ENCODE measurements around the gene DKK1. TPM values are rescaled to one million over a fixed set of nuclear protein-coding genes. Genes with fewer than 3 reads are reported as not detected.

Gene DKK1
- total and polyA plus RNA-seq, 2 of the 13 experiments (the other 11 are each of a cell fraction or from before 2014, with no cell fraction given) = 123 to 262 TPM

DNA sequence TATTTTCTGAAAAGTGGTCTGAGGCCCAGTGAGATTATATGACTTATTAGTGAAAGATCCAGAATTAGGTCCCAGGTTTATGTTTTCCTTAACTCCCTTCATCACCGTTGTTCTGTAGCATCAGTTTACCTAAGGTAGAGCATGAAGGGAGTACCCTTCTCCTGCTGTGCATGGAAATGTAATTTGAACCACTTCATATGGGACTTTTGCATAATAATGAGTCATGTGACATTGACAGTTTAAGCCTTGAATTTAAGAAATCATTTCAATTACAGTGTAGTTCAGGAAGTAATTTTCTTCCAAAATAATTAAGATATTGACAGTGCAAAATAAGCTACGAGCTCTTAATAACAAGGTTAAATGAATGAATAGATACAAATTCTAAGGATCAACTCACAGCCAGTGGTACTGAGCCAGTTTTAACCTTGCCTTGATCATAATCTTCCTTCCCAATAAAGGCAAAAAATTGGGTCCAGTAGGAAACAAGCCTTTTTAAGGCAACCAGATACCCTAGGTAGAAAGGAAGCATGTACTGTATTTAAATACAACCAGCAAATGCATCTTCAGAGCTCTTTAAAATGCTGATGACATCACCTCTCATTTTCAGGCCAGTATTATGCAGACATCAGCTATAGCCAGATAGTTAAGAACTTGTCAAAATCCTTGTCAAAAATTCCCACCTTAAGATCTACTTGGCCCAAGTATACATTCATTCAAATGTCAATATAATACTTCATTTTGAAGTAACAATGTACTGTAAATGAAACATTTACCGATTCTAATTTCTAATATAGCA, 48.8 kb upstream of the DKK1 start:
- H3K9me3 ChIP-seq (ENCODE audit: low read length) = no peaks in the 10 kb centered on the region
- H3K4me2 ChIP-seq (ENCODE audit: low read depth, low read length) = no peak overlapping the region
- no peaks in the 10 kb centered on the region for H4K20me1 ChIP-seq (ENCODE audit: insufficient read depth, low read length)
- FAIRE-seq (no peak), DNase-seq (ENCODE audit: low spot score) (no peak), ATAC-seq (no peak)
- 34% methylated on average over 3 of the region's 3 CpGs for WGBS (ENCODE audit: low lambda C conversion rate)
- CTCF ChIA-PET (ENCODE audit: low intra/inter-chr PET ratio, low total read pairs) = no interaction called here
- peak; percentile 76; the same call in 1 of the 2 replicates for TF ChIP-seq ATF7 (IDR thresholded peaks at IDR 0.05)
- no peak for TF ChIP-seq ATF7 (CRISPR knock-in tag; IDR thresholded peaks at IDR 0.05)
- TF ChIP-seq GFI1 (CRISPR knock-in tag; IDR thresholded peaks at IDR 0.05; ENCODE audit: borderline replicate concordance) = no peak
- POLR2A ChIA-PET = no interaction called here
- H3K4me1 ChIP-seq (ENCODE audit: insufficient read depth, low read length) = no peaks in the 10 kb centered on the region
- H3K4me3 ChIP-seq (replicated peaks in 1 of 3; ENCODE audit: insufficient read depth in 1 of 3, low read depth in 2 of 3, low read length in 3 of 3) = no peak overlapping the region
- no peaks in the 10 kb centered on the region for H3K79me2 ChIP-seq (ENCODE audit: insufficient read depth, low read length)
- no peaks in the 10 kb centered on the region for H3K36me3 ChIP-seq (replicated peaks in 1 of 2; ENCODE audit: control insufficient read depth in 1 of 2, insufficient read depth in 2 of 2, low read length in 2 of 2)
- in situ Hi-C loops (cut with HindIII; ENCODE audit: extremely low pct_ligation_motif_present, low pct_unique_long_range_greater_than_20kb) (no loop called here), intact Hi-C loops (cut with micrococcal nuclease; ENCODE audit: unreplicated experiment) (no loop called here)
- no peaks in the 10 kb centered on the region for H3K27me3 ChIP-seq (ENCODE audit: control insufficient read depth in 1 of 2, insufficient read depth in 2 of 2, low read length in 2 of 2)
- no peak overlapping the region for H3K9ac ChIP-seq (ENCODE audit: insufficient read depth, low read depth, low read length)
- no peak overlapping the region for H3K27ac ChIP-seq (ENCODE audit: extremely low read length, insufficient read depth, low read length)
- no peak overlapping the region for H2AFZ ChIP-seq (ENCODE audit: low read length)
- no TSS peak for BruUV-seq (replicated peaks)

DNA sequence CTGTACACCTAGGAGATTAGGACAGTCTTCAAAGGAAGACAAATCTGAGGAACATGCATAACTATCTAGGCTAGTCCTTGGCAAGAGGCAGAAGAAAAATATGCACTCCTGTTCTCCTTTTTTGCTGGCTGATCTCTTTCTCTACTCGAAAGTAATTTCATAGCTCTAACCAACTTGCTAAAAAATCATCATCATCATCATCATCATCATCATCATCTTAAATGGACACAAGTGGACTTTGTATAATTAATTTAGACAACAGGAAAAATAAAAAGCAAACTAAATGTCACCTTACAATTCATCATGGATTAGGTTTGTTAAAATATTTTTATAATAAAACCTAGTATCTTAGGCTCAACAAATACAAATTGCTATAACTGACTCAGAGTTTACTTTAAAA, 47.2 kb upstream of the DKK1 start:
- no peaks in the 10 kb centered on the region for H3K79me2 ChIP-seq (ENCODE audit: insufficient read depth, low read length)

More for the DNA sequence above, 47.2 kb upstream of the DKK1 start:
- 6% methylated on average over 1 of the region's 1 CpG for WGBS (ENCODE audit: low lambda C conversion rate)
- in situ Hi-C loops (cut with HindIII; ENCODE audit: extremely low pct_ligation_motif_present, low pct_unique_long_range_greater_than_20kb) (no loop called here), intact Hi-C loops (cut with micrococcal nuclease; ENCODE audit: unreplicated experiment) (no loop called here)
- no TSS peak for BruUV-seq (replicated peaks)
- Histone ChIP-seq H3K27ac (ENCODE audit: extremely low read length, insufficient read depth, low read length) (no peak overlapping the region), H3K9ac (ENCODE audit: insufficient read depth, low read depth, low read length) (no peak overlapping the region), H2AFZ (ENCODE audit: low read length) (no peak overlapping the region), H3K4me1 (ENCODE audit: insufficient read depth, low read length) (no peaks in the 10 kb centered on the region), H3K4me3 (replicated peaks in 1 of 3; ENCODE audit: insufficient read depth in 1 of 3, low read depth in 2 of 3, low read length in 3 of 3) (no peak overlapping the region), H3K27me3 (ENCODE audit: control insufficient read depth in 1 of 2, insufficient read depth in 2 of 2, low read length in 2 of 2) (no peaks in the 10 kb centered on the region), H4K20me1 (ENCODE audit: insufficient read depth, low read length) (no peaks in the 10 kb centered on the region), H3K36me3 (replicated peaks in 1 of 2; ENCODE audit: control insufficient read depth in 1 of 2, insufficient read depth in 2 of 2, low read length in 2 of 2) (no peaks in the 10 kb centered on the region), H3K9me3 (ENCODE audit: low read length) (no peaks in the 10 kb centered on the region), H3K4me2 (ENCODE audit: low read depth, low read length) (no peak overlapping the region)
- ATAC-seq = no peak
- DNase-seq (ENCODE audit: low spot score) = no peak
- no peak for FAIRE-seq
- no peak for TF ChIP-seq HDAC2 (CRISPR knock-in tag; IDR thresholded peaks at IDR 0.05)
- TF ChIP-seq CREB1 (IDR thresholded peaks at IDR 0.05) = peak; percentile 70
- no peak for TF ChIP-seq CREB1 (CRISPR knock-in tag; IDR thresholded peaks at IDR 0.05)
- CTCF ChIA-PET (ENCODE audit: low intra/inter-chr PET ratio, low total read pairs) = no interaction called here
- POLR2A ChIA-PET = no interaction called here

All from HepG2 (cell line).